ENCODE data around the gene KIR2DL1.

GRCh38 chr19:54739587-54740497 lies 29.8 kb upstream of the KIR2DL1 start:
- no peak for TF ChIP-seq POU6F1 (CRISPR knock-in tag; IDR thresholded peaks at IDR 0.05; ENCODE audit: borderline replicate concordance, low read depth)
- TF ChIP-seq ZFP30 (CRISPR knock-in tag; IDR thresholded peaks at IDR 0.05), result no peak
